Stimulated activated naive CD8-positive, alpha-beta T cell treated with anti-CD3 and anti-CD28 coated beads, Interleukin-15, amount 100 ng/mL, for 72 hours (primary cell): Measurements from ENCODE around the gene LDLR.
"Not testable (repeated sequence)": the region's sequence is repeated elsewhere in the genome, so short reads cannot be mapped to it uniquely, and the experiment has no call there.

Experiments
- ATAC-seq: fragments of 150-1000 bp; cut with Tn5 transposase; 2 replicates; pipeline ENCODE4 v1.10.0; 2021; ENCODE audit warnings: mild to moderate bottlenecking, moderate library complexity
- DNase-seq, 2 donors: peaks; one replicate each; pipeline ENCODE4 v3.0.0; 2021 to 2022
- H3K27ac Mint-ChIP-seq, 2 donors: one replicate each; pipeline ENCODE4 v1.8.0; 2022; ENCODE audit warnings: mild to moderate bottlenecking in 2 of 2, mixed read lengths in 2 of 2, moderate library complexity in 2 of 2
- H3K27me3 Mint-ChIP-seq: one replicate; pipeline ENCODE4 v1.8.0; 2022; ENCODE audit warnings: mixed read lengths
- H3K4me1 Mint-ChIP-seq: one replicate; pipeline ENCODE4 v1.8.0; 2022; ENCODE audit warnings: mild to moderate bottlenecking, mixed read lengths
- H3K4me3 Mint-ChIP-seq, 2 donors: one replicate each; pipeline ENCODE4 v1.8.0; 2022; ENCODE audit warnings: mild to moderate bottlenecking in 2 of 2, mixed read lengths in 2 of 2, moderate library complexity in 1 of 2
- H3K9me3 Mint-ChIP-seq, 2 donors: one replicate each; pipeline ENCODE4 v1.8.0; 2022; ENCODE audit warnings: mixed read lengths in 2 of 2

The LDLR gene

DNA sequence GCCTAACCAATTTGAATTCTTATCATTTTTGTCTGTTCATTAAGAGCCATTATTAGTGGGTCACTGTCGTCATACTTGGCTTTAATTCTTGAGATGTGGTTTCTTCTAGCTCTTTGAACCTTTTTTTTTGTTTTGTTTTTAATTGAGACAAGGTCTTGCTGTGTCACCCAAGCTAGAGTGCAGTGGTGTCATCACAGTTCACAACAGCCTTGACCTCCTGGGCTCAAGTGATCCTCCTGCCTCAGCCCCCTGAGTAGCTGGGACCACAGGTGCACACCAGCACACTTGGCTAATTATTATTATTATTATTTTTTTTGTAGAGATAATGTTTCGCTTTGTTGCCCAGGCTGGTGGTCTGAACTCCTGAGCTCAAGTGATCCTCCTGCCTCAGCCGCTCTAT, 25.8 kb upstream of the LDLR start:
- Mint-ChIP-seq H3K4me3 (no peak overlapping the region), H3K27ac (no peak overlapping the region), H3K27me3 (no peaks in the 10 kb centered on the region), H3K9me3 (no peaks in the 10 kb centered on the region), H3K4me1 (no peaks in the 10 kb centered on the region)
- ATAC-seq (no peak), DNase-seq (no peak)

DNA sequence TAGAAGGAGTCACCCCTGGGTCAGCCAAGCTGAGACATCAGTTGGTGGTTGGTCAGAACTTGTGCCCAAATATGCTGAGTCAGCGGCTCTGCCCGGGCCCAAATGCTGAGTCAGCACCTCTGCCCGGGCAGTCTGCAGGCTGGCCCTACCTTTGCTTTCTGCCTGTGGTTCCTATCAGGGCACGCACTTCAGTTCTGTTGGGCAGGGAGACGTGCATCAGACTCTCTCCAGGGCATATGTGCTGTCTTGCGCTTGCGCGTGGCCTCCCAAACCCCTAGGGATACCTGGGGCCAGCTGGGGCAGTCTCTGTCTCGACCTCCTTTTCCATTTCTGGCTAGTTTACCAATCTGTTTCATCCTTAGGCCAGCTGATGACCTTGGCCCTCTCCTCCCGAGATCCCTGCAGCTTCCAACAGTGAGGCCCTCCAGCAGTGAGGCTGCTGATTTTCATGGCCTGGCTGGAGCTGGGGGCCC, 24.4 kb upstream of the LDLR start:
- Mint-ChIP-seq H3K27me3 (no peaks in the 10 kb centered on the region), H3K9me3 (no peaks in the 10 kb centered on the region), H3K27ac (no peak overlapping the region), H3K4me1 (peaks cover 7% of the 10 kb centered on the region), H3K4me3 (no peak overlapping the region)
- no peak for DNase-seq
- no peak for ATAC-seq

DNA sequence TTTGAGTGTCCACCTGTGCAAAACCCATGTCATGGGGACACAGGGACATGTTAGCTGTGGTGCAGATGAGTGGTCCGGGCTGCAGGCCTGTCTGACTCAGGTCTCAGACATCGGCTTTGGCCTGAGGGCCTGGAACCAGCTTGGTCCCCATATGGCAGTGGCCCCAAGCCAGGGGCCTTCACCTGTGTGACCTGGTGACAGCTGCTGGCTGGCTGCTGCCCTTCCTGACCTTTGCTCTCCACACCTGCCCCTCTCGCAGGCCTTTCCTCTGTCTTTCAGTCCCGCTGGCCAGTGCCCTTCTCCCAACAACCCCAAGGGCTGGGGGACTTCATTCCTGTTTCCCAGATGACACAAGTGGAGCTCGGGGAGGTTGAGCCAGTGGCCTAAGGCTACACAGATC, 22.9 kb upstream of the LDLR start:
- ATAC-seq: no peak

DNA sequence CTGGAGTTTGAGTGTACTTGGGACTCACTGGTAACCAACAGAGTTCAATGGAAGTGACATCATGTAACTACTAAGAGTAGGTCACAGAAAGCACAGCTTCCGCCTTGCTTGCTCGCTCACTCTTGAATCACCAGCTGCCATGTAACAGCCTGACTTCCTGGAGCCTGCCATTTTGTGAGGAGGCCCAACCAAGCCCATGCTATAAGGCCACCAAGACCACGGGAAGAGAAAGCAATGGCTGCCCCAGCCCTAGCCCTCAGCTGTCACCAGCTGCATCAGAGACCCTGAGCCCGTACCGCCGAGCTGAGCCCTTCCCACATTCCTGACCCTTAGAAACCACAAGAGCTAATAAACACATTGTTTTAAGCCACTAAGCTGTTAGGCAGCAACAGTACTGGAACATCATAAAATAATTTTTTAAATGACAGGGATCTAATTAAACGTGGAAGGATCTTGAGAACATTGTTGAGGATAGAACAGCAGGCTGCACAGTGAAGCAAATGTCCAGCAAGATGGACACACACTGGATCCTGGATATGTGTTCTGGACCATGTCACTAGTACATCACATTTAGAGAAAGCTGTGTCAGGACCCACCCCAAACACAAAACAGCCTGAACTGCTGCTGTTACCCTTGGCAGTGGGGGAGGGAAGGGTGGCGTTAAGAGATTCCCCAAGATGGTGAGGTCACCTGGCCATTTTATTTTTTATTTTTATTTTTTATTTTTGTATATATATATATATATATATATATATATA, 21.7 kb upstream of the LDLR start:
- no peak for ATAC-seq
- H3K27me3 Mint-ChIP-seq: no peaks in the 10 kb centered on the region
- H3K4me1 Mint-ChIP-seq: peaks cover 8% of the 10 kb centered on the region
- no peak overlapping the region for H3K4me3 Mint-ChIP-seq
- H3K27ac Mint-ChIP-seq: peak overlapping the region in 1 of 2 donors; percentile 21
- DNase-seq: no peak
- no peaks in the 10 kb centered on the region for H3K9me3 Mint-ChIP-seq

More for the DNA sequence above, 22.9 kb upstream of the LDLR start:
- Mint-ChIP-seq H3K27ac (no peak overlapping the region), H3K9me3 (no peaks in the 10 kb centered on the region), H3K4me1 (peaks cover 8% of the 10 kb centered on the region), H3K27me3 (no peaks in the 10 kb centered on the region), H3K4me3 (no peak overlapping the region)
- DNase-seq: no peak

DNA sequence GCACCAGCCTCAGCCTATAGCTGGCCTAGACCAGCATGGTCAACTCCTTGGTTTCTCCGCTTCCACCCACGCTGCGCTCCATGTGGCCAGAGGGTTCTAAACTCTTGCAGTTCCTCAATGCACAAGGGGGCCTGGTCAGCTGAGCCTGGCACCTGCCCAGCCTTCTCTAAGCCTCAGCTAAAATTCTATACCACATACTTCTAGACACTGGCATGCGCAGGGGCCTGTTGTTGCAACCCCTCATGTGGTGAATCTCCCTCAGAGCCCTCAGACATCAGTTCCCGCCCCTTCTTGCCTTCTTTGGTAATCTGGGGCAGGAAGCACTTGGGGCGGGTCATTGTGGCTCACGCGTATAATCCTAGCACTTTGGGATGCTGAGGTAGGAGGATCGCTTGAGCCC, 19.7 kb upstream of the LDLR start:
- Mint-ChIP-seq H3K27ac (peak overlapping the region in 1 of 2 donors; percentile 21), H3K9me3 (no peaks in the 10 kb centered on the region), H3K4me1 (peaks cover 16% of the 10 kb centered on the region), H3K4me3 (no peak overlapping the region), H3K27me3 (no peaks in the 10 kb centered on the region)
- ATAC-seq (no peak), DNase-seq (no peak)

DNA sequence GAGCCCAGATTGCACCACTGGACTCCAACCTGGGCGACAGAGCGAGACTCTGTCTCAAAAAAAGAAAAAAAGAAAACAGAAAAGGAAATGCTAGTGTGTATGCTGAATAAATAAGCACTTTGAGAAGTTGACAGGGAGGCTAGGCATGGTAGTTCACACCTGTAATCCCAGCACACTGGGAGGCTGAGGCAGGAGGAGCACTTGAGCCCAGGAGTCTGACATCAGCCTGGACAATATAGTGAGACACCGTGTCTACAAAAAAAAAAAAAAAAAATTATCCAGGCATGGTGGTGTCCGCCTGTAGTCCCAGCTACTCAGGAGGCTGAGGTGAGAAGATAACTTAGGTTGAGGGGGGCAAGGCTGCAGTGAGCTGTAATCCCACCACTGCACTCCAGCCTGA, 19.1 kb upstream of the LDLR start:
- no peak overlapping the region for H3K4me3 Mint-ChIP-seq

DNA sequence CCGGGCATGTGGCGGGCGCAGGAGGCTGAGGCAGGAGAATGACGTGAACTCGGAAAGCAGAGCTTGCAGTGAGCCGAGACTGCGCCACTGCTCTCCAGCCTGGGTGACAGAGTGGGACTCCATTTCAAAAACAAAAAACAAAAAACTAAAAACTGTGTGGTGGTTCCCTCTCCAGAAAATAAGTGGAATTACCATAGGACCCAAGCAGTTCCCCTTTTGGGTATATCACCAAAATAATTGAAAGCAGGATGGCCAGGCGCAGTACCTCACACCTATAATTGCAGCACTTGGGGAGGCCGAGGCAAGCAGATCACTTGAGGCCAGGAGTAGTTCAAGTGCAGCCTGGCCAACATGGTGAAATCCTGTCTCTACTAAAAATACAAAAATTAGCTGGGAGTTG, 15.7 kb upstream of the LDLR start:
- H3K9me3 Mint-ChIP-seq: no peaks in the 10 kb centered on the region
- peaks cover 19% of the 10 kb centered on the region for H3K4me1 Mint-ChIP-seq
- DNase-seq: no peak

More for the DNA sequence above, 19.1 kb upstream of the LDLR start:
- no peaks in the 10 kb centered on the region for H3K9me3 Mint-ChIP-seq
- H3K4me1 Mint-ChIP-seq: peaks cover 19% of the 10 kb centered on the region
- no peaks in the 10 kb centered on the region for H3K27me3 Mint-ChIP-seq
- ATAC-seq (no peak), DNase-seq (no peak)
- no peak overlapping the region for H3K27ac Mint-ChIP-seq

DNA sequence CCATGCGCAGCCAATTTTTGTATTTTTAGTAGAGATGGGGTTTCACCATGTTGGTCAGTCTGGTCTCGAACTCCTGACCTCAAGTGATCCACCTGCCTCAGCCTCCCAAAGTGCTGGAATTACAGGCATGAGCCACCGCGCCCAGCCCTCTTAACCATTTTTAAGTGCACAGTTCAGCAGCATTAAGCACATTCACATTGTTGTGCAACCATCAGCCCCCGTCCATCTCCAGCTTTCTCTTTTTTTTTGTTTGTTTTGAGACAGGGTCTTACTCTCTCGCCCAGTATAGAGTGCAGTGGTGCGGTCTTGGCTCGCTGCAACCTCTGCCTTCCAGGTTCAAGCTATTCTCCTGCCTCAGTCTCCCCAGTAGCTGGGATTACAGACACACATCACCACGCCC, 12.5 kb upstream of the LDLR start:
- H3K4me3 Mint-ChIP-seq, ATAC-seq, DNase-seq, H3K9me3 Mint-ChIP-seq, H3K27me3 Mint-ChIP-seq: not testable (repeated sequence)
- Mint-ChIP-seq H3K27ac (peak overlapping the region in 1 of 2 donors; percentile 12), H3K4me1 (peaks cover 11% of the 10 kb centered on the region)

More for the DNA sequence above, 15.7 kb upstream of the LDLR start:
- Mint-ChIP-seq H3K27ac (peak overlapping the region in 1 of 2 donors; percentile 78), H3K4me3 (no peak overlapping the region), H3K27me3 (no peaks in the 10 kb centered on the region)
- no peak for ATAC-seq

DNA sequence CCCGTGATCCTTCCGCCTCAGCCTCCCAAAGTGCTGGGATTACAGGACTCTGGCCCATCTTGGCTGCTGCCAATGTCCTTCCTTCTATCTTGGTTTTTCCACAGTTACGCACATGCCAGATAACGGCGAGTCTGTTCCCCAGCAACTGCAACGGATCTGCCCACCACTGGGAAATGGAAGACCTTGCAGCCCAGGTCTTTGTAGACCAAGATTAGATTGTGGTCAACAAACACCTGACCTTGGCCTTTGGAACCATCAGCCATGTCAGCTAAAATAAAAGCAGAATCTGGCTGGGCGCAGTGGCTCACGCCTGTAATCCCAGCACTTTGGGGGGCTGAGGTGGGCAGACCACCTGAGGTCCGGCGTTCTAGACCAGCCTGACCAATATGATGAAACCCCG, 10.4 kb upstream of the LDLR start:
- H3K4me3 Mint-ChIP-seq: no peak overlapping the region
- H3K4me1 Mint-ChIP-seq: peaks cover 12% of the 10 kb centered on the region
- DNase-seq: no peak
- H3K9me3 Mint-ChIP-seq: no peaks in the 10 kb centered on the region
- no peak for ATAC-seq
- no peaks in the 10 kb centered on the region for H3K27me3 Mint-ChIP-seq
- peak overlapping the region in 1 of 2 donors; percentile 83 for H3K27ac Mint-ChIP-seq

DNA sequence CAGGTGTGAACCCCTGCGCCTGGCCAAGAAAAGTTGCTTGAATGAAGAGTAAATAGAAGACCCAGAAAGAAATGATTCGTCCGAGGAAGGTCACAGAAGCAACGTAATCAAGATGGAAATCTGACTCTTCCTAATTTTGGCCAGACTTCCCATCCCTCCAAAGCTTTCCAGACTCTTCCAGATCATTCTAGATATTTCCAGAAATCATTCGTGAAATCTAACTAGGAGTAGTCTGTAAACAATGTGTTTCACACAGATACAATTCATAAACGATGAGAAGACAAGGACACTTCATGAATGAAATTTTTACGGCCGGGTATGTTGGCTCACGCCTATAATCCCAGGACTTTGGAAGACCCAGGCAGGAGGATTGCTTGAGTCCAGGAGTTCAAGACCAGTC, 9.3 kb upstream of the LDLR start:
- DNase-seq: no peak
- Mint-ChIP-seq H3K4me3 (no peak overlapping the region), H3K9me3 (no peaks in the 10 kb centered on the region), H3K27ac (no peak overlapping the region), H3K4me1 (peaks cover 10% of the 10 kb centered on the region), H3K27me3 (no peaks in the 10 kb centered on the region)
- no peak for ATAC-seq

DNA sequence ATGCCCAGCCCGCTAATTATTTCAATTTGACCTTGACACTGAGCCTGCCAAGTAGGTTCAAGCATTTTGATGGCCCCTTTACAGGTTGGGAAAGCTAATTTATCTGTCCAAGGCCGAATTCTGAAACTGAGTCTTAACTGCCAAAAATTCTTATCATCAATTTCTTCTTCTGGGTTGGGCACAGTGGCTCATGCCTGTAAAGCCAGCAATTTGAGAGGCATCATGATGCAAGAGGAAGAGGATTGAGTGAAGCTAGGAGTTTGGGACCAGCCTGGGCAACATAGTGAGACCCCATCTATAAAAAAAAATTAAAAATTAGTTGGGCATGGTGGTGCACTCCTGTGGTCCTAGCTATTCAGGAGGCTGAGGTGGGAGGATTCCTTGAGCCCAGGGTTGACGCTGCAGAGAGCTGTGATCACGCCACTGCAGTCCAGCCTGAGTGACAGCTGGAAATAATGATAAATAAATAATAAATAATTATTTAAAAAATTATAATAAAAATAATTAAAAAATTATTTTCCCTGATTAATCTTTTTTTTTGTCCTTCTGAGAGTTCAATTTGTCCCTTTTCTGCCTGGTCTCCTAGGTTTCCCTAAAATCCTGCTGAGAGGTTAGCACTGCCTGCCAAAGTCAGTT, 1.3 kb upstream of the LDLR start:
- no peak overlapping the region for H3K4me3 Mint-ChIP-seq
- no peaks in the 10 kb centered on the region for H3K9me3 Mint-ChIP-seq
- no peak overlapping the region for H3K27ac Mint-ChIP-seq
- ATAC-seq (no peak), DNase-seq (no peak)
- no peaks in the 10 kb centered on the region for H3K27me3 Mint-ChIP-seq
- peaks cover 53% of the 10 kb centered on the region for H3K4me1 Mint-ChIP-seq

DNA sequence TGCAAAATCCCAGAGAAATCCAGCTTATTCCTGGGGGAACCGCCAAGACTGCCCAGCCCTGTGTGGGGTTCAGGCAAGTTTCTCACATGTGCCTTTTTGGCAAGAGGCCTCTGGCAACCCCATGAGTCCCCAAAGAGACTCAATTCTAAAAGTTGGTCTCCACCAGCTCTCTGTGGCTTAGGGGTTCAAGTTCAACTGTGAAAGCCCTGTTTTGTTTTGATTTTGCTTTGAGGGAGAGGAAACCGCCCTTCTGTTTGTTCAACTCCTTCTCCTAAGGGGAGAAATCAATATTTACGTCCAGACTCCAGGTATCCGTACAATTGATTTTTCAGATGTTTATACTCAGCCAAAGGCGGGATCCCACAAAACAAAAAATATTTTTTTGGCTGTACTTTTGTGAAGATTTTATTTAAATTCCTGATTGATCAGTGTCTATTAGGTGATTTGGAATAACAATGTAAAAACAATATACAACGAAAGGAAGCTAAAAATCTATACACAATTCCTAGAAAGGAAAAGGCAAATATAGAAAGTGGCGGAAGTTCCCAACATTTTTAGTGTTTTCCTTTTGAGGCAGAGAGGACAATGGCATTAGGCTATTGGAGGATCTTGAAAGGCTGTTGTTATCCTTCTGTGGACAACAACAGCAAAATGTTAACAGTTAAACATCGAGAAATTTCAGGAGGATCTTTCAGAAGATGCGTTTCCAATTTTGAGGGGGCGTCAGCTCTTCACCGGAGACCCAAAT, 583 bp upstream of the LDLR start:
- Mint-ChIP-seq H3K27me3 (no peaks in the 10 kb centered on the region), H3K4me3 (peak overlapping the region; percentile 95 to 97), H3K27ac (peak overlapping the region; percentile 97 to 98), H3K9me3 (no peaks in the 10 kb centered on the region), H3K4me1 (peaks cover 59% of the 10 kb centered on the region)
- DNase-seq: no peak
- ATAC-seq: no peak

DNA sequence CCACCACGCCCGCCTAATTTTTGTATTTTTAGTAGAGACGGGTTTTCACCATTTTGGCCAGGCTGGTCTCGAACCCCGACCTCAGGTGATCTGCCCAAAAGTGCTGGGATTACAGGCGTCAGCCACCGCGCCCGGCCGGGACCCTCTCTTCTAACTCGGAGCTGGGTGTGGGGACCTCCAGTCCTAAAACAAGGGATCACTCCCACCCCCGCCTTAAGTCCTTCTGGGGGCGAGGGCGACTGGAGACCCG, 676 bp downstream of the LDLR start:
- peak; percentile 35 for ATAC-seq
- DNase-seq, H3K9me3 Mint-ChIP-seq: not testable (repeated sequence)

DNA sequence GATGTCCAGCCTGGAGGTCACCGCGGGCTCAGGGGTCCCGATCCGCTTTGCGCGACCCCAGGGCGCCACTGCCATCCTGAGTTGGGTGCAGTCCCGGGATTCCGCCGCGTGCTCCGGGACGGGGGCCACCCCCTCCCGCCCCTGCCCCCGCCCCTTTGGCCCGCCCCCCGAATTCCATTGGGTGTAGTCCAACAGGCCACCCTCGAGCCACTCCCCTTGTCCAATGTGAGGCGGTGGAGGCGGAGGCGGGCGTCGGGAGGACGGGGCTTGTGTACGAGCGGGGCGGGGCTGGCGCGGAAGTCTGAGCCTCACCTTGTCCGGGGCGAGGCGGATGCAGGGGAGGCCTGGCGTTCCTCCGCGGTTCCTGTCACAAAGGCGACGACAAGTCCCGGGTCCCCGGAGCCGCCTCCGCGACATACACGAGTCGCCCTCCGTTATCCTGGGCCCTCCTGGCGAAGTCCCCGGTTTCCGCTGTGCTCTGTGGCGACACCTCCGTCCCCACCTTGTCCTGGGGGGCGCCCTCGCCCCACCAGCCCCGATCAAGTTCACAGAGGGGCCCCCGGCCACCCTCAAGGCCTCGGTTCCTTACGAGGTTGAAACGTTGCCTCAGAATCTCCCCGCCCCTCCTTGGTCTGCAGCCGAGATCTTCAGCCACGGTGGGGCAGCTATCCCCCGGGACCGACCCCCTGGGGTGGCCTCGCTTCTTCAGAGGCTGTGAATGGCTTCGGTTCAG, 1.2 kb downstream of the LDLR start:
- Mint-ChIP-seq H3K9me3 (no peaks in the 10 kb centered on the region), H3K27me3 (no peaks in the 10 kb centered on the region), H3K4me1 (peaks cover 63% of the 10 kb centered on the region), H3K27ac (peak overlapping the region; percentile 97 to 98), H3K4me3 (peak overlapping the region; percentile 95 to 97)
- ATAC-seq (peak; percentile 93), DNase-seq (peak; percentile 96 to 98)

More for the DNA sequence above, 676 bp downstream of the LDLR start:
- H3K27me3 Mint-ChIP-seq: not testable (repeated sequence)
- peak overlapping the region; percentile 95 to 97 for H3K4me3 Mint-ChIP-seq
- peak overlapping the region; percentile 97 to 98 for H3K27ac Mint-ChIP-seq
- H3K4me1 Mint-ChIP-seq: peaks cover 63% of the 10 kb centered on the region

DNA sequence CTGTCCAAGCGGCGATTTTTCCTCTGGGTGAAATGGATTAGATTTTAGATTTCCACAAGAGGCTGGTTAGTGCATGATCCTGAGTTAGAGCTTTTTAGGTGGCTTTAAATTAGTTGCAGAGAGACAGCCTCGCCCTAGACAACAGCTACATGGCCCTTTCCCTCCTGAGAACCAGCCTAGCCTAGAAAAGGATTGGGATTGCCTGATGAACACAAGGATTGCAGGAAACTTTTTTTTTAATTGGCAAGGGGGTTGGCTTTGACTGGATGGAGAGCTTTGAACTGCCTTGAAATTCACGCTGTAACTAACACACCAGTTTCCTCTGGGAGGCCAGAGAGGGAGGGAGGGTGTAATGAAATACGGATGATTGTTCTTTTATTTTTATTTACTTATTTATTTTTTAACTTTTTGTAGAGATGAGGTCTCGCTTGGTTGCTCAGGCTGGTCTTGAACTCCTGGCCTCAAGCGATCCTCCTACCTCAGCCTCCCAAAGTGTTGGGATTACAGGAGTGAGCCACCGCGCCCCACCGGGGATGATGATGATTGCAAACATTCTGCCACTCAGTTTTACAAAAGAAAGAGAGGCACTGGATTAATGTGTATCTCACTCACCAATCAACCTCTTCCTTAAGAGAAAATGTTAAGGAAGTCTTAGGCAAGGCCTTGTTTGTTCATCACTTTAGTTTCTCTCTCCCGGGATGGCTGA, 1.9 kb downstream of the LDLR start:
- peak overlapping the region; percentile 97 to 98 for H3K27ac Mint-ChIP-seq
- H3K9me3 Mint-ChIP-seq: peaks cover 0 to under 1% of the 10 kb centered on the region in 2 donors
- no peaks in the 10 kb centered on the region for H3K27me3 Mint-ChIP-seq
- ATAC-seq (no peak), DNase-seq (no peak)
- peaks cover 67% of the 10 kb centered on the region for H3K4me1 Mint-ChIP-seq
- peak overlapping the region; percentile 95 to 97 for H3K4me3 Mint-ChIP-seq
